GM18507 (cell line): ENCODE results near the gene PSMG1.
A peak's percentile ranks its signal among the peaks of the same experiment; 100 is the strongest.
"Not testable (repeated sequence)": the region's sequence is repeated elsewhere in the genome, so short reads cannot be mapped to it uniquely, and the experiment has no call there.

Source experiments
- DNase-seq: peaks from one replicate; pipeline ENCODE4 v3.0.0; 2011; ENCODE audit warnings: low read depth; ENCODE audit not compliant: insufficient read length; ENCODE audit errors: extremely low spot score
- FAIRE-seq: peaks from 2 replicates; lab custom pipeline; 2011; peaks lifted over from hg19 to GRCh38; lab: Jason Lieb, UNC

The PSMG1 gene, protein sequence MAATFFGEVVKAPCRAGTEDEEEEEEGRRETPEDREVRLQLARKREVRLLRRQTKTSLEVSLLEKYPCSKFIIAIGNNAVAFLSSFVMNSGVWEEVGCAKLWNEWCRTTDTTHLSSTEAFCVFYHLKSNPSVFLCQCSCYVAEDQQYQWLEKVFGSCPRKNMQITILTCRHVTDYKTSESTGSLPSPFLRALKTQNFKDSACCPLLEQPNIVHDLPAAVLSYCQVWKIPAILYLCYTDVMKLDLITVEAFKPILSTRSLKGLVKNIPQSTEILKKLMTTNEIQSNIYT

DNA sequence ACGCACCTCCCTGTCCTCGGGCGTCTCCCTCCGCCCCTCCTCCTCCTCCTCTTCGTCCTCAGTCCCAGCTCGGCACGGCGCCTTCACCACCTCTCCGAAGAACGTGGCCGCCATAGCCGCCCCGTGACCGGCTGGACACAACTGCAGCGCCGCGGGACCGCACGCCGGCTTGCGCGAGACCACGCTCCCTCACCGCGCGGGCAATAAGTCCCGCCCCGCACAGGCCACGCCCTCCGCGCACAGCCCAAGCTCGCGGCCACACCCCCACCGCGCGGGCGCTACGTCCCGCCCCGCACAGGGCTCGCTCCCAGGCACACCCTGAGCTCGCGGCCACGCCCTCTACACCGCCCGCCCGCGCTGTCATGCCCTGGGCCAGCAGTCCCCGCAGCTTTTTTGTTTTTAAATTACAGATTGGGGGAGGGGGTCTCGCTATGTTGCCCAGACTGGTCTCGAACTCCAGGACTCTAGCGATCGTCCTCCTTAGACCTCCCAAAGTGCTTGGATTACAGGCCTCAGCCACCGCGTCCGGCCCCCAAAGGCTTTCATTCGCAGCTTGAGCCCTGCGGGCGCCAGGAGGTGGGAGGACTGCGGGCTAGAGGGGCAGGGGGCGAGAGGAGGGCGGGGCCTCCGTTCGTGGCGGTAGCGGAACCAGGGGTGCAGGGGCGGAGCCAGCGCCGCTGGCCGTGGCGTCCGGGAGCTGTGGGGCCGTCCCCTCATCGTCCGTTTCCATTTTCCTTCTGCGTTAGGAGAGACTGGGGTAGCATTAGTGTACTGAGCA lies at the start of gene PSMG1:
TSS of gene PSMG1 (minus strand) at position 180 of the 778 bp plus-strand sequence. CDS start at position 114, 66 bp downstream.
- DNase-seq, result peak; percentile 73
- peak; percentile 95 for FAIRE-seq

- FAIRE-seq, result no peak
Observed at GRCh38 chr21:39232861-39233291, 49.6 kb upstream of the PSMG1 start.

DNA sequence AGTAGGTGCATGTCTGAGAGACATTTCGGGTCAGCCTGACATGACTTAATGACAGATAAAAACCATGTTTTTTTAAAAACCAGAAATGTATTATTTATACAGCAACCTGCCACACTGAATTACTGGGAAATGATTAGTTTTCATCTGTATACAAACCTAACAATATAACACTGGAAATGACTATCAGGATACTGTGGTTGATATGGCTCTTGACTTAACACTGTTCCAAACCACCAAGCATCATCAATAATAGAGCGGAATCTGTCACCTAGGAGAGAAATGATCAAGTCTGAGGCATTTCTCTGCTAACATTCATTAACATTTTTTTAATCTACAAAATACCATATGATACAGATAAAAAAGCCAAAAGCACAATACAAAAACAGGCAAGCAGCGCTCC lies 41.7 kb upstream of the PSMG1 start:
- DNase-seq (no peak), FAIRE-seq (no peak)

More at GRCh38 chr21:39232861-39233291, 49.6 kb upstream of the PSMG1 start:
- no peak for DNase-seq

DNA sequence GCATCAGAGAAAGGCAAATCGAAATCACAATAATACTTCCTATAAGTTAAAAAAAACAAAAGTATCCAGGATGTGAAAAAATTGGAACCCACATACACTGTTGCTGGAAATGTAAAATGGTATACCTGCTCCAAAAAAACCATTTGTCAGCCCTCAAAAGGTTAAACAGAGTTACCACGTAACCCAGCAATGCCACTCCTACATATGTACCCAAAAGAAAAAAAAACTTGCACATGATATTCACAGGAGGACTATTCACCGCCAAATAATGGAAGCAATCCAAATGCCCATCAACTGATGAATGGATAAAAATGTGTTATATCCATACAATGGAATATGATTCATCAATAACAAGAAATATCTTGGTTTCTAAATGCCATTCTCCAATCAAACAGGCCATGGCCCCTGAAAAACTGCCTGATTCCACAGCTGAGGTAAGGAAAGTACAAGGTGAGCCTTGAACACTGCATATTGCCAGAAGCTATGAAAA lies 38.8 kb upstream of the PSMG1 start:
- DNase-seq, result no peak
- no peak for FAIRE-seq

- peak; percentile 36 for FAIRE-seq
- no peak for DNase-seq
Observed at GRCh38 chr21:39221282-39221996, 38.2 kb upstream of the PSMG1 start.

- not testable (repeated sequence) for DNase-seq, FAIRE-seq
Observed at GRCh38 chr21:39220875-39221274, 37.6 kb upstream of the PSMG1 start.

GRCh38 chr21:39220150-39220549 lies 36.9 kb upstream of the PSMG1 start:
- DNase-seq (no peak), FAIRE-seq (no peak)

- FAIRE-seq, result no peak
- DNase-seq, result no peak
Observed at GRCh38 chr21:39218082-39218409, 34.8 kb upstream of the PSMG1 start.

GRCh38 chr21:39217356-39218081 lies 34.3 kb upstream of the PSMG1 start:
- no peak for FAIRE-seq
- DNase-seq, result no peak

GRCh38 chr21:39216290-39216689 lies 33.0 kb upstream of the PSMG1 start:
- no peak for FAIRE-seq
- DNase-seq, result no peak

DNA sequence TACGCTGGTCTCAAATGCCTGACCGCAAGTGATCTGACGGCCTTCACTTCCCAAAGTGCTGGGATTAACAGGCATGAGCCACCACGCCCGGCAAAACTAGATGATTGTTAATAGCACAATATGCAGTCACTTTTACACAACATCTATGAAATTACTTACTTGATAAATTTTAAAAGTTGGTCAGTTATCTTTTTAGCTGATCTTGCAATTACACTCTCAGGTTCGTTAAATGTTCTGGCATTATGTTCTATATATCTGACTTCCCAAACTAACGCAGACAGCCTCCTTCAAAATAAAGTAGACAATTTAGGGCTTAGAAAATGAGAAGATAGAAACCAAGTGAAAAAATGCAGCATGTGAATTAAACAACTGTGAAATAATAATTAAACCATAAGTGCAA lies 31.8 kb upstream of the PSMG1 start:
- FAIRE-seq (no peak), DNase-seq (no peak)

DNA sequence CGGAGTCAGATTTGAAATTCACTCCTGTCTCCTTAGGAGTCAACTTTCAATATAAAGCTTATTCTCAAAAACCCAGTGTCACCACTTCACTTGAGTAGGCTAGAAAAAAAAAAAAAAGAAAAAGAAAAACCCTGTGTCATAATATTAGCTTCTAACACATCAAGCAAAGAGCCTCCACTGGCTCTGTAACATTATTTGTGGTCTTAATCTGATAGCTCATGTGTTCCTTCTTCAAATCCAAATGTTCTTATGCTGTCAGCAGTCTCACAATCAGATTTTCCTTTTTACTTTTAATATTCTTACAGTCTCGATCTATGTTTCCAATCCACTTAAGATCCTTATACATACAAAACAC lies 26.1 kb upstream of the PSMG1 start:
- DNase-seq (no peak), FAIRE-seq (no peak)

DNA sequence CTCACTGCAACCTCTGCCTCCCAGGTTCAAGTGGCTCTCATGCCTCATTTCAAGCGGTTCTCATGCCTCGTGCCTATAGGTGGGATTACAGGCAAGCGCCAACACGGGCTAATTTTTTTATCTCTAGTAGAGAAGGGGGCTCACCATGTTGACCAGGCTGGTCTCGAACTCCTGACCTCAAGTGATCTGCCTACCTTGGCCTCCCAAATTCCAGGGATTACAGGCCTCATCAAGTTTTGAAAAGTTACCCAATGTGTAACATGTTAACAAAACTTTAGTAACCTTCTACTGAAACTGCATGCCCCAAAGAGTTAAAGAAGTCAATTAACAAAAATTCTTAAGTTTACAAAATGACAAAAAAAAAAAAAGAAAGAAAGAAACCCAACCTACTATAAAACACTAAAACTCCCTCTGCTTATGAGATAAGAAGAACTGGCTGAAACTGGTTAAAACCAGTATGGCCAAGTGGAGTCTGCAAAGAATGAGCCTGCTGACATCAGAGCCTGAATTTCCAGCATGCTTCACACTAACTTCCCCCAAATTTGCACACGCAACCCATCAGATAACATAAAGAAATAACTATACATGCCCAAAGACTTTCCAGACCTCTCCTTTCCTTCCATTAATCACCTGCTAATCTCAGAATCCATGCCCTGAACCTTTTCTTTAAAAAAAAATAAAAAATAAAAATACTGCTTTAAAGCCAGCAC lies 25.5 kb upstream of the PSMG1 start:
- no peak for DNase-seq
- FAIRE-seq, result no peak

DNA sequence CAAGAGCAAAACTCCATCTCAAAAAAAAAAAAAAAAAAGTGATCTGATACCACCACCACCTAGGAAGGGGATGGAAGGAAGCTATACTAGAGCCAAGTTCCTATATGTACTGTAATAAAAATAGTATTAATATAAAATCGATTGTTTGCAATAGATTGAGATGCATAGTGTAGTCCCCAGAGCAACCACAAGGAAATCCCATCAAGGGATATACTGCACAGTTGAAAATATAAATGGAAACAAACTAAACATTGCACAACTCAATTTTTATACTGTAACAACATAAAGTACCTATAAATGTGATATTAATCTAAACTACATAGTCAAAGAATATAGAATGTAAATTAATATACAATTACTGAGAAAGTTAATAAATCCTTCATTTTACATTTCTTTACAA lies 20.9 kb upstream of the PSMG1 start:
- FAIRE-seq, result no peak
- DNase-seq, result no peak

DNA sequence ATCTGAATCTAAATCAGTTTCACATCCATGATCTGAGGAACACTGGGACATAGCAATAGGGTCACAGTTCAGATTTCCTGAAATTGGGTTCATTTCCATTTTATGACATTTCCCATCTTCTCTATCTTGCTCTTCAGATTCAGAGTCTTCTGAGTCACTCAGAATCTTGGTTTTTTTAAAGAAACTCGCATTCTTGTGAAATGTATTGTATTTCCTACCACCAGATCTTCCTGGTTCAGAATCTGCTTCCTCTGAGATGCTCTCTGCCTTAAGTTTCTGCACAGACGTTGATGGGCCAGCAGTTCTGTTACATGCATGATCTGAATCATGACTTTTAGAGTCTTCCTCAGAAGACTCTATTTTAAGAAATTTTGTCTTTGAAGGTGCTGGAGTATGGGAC lies 15.5 kb upstream of the PSMG1 start:
- FAIRE-seq (no peak), DNase-seq (no peak)

- FAIRE-seq (no peak), DNase-seq (no peak)
Observed at GRCh38 chr21:39197448-39198233, 14.4 kb upstream of the PSMG1 start.

- no peak for DNase-seq
- FAIRE-seq, result no peak
Observed at GRCh38 chr21:39196838-39197237, 13.6 kb upstream of the PSMG1 start.

DNA sequence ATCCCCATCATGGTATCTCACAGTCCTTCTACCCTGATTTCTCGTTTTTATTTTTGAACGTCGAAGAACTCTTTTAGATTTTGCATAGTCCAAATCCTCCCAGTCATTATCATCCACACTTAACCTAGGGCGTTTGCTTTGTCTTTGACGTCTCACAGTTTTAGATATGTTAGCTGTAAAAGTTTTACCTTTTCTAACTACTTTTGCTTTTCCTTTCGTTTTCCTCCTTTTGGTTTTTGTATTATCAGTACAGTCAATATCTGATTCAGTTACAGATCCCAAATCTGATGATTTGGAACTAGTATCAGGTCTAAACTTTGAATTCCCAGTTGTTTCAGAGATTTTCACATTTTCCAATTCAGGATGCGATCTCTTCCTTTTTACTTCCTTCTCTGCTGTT lies 13.1 kb upstream of the PSMG1 start:
- no peak for DNase-seq
- no peak for FAIRE-seq
